GM19467 (cell line): ENCODE data around the gene DMTF1.
"Not testable (repeated sequence)": the region's sequence is repeated elsewhere in the genome, so short reads cannot be mapped to it uniquely, and the experiment has no call there.

ENCODE experiments used
- ATAC-seq: cut with Tn5 transposase; IDR thresholded peaks from one replicate; pipeline ENCODE4 v1.9.1; 2021; ENCODE audit warnings: mild to moderate bottlenecking, moderate library complexity; ENCODE audit not compliant: unreplicated experiment

DMTF1 gene

GRCh38 chr7:87193912-87194311 is 41.7 kb downstream of the DMTF1 start:
- ATAC-seq, result no peak

GRCh38 chr7:87199241-87199640 is 47.0 kb downstream of the DMTF1 start:
- ATAC-seq, result no peak

- no peak for ATAC-seq
These were observed 47.6 kb downstream of the DMTF1 start for GRCh38 chr7:87199700-87200450.

- ATAC-seq, result no peak
These were observed 50.0 kb downstream of the DMTF1 start for GRCh38 chr7:87202208-87202607.

DNA sequence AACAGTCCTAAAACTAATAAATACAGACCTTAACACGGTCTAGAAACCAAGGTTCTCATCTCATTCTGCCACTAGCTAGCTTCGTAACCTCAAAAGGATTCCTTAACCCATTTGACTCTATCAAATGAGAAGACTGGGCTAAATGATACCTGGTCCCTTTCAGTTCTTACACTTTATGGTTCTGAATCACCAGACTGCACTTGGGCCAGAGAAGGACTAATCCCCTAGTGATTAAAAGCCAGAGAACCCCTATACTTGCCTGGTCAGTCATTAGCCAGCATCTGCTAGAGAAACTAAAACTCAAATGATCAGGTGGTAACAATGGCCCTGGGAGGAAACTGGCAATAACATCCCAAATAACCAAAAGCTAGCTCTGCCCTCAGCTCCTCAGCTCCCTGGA is 50.5 kb downstream of the DMTF1 start:
- ATAC-seq, result no peak

DNA sequence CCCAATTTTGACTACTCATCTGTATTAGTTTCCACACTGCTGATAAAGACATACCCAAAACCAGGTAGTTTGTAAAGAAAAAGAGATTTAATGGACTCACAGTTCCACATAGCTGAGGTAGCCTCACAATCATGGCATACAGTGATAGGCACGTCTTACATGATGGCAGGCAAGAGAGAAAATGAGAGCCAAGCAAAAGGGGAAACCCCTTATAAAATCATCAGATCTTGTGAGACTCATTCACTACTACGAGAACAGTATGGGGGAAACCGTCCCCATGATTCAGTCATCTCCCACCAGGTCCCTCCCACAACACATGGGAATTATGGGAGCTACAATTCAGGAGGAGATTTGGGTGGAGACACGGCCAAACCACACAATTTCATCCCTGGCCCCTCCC is 51.7 kb downstream of the DMTF1 start:
- not testable (repeated sequence) for ATAC-seq

GRCh38 chr7:87204933-87205332 is 52.7 kb downstream of the DMTF1 start:
- no peak for ATAC-seq

- ATAC-seq, result not testable (repeated sequence)
These were observed 53.4 kb downstream of the DMTF1 start for GRCh38 chr7:87205701-87206100.

DNA sequence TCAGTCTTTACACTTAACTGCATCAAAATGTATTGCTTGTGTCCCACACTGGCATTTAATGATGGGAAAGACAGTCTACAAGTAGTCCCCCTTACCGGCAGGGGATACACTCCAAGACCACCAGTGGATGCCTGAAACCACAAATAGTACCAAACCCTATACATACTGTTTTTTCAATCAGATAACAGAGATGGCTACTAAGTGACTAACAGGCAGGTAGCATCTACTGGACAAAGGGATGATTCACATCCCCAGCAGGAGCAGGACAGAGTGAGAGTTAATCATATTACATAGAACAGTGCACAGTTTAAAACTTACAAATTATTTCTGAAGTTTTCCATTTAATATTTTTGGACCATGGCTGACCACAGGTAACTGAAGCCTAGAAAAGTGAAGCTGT is 54.1 kb downstream of the DMTF1 start:
- ATAC-seq, result no peak

DNA sequence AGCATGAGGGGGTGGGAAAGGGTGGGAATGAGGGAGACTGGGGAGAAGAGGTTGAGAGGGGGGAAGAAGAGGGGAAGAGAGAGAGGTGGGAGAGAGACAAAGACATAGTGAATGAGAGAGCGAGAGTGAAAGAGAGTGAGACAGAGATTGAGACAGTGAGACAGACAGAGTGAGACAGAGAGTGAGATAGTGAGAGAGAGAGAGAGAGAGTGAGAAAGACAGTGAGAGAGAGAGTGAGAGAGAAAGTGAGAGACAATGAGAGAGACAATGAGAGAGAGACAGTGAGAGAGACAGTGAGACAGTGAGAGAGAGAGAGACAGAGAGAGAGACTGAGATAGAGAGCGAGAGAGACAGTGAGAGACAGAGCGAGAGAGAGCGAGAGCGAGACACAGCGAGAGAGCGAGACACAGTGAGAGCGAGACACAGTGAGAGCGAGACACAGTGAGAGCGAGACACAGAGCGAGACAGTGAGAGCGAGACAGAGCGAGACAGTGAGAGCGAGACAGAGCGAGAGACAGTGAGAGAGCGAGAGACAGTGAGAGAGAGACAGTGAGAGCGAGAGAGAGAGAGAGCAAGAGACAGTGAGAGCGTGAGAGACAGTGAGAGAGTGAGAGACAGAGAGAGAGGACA is 57.2 kb downstream of the DMTF1 start:
- no peak for ATAC-seq

- ATAC-seq, result no peak
These were observed 58.3 kb downstream of the DMTF1 start for GRCh38 chr7:87210506-87210905.

DNA sequence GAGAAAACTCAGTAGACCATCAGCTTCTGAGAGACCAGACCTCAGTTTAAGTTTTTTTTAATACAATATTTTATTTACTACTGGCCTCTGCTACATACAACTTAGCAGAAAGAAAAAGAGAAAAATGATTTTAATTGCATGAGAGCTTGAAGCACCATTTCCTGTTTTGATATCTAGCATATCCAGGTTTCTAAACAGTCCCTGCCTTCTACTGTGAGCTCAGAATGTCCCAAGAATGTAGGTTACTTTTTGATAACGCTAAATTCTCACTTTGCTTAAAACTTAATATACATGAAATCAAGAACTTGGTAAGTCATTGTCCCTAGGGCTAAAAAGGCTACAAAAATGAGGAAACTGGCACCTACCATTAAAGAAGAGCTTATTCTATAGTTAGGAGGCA is 60.2 kb downstream of the DMTF1 start:
- no peak for ATAC-seq

GRCh38 chr7:87213252-87213651 is 61.0 kb downstream of the DMTF1 start:
- ATAC-seq, result no peak

DNA sequence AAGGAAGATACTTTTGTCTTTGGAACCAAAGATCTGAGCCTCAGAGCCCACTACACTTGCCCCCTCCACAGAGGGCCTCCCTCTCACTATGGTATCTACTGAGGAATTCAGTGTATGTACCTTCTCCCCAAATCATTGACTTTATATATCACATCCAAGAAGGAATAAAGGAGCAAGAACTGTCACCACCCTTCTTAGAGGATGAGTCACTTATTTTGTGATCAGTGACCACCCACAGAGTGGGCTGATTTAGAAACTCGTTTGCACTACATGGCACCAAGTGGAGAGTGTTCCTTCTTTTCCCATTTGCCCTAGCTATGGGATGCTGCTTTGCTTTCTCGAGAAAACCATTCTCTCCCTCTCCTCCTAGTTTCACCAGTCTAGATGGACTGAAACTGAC is 61.6 kb downstream of the DMTF1 start:
- no peak for ATAC-seq

GRCh38 chr7:87215046-87215445 is 62.8 kb downstream of the DMTF1 start:
- ATAC-seq, result no peak

- ATAC-seq, result peak; percentile 46
These were observed 64.7 kb downstream of the DMTF1 start for GRCh38 chr7:87216701-87217508.

DNA sequence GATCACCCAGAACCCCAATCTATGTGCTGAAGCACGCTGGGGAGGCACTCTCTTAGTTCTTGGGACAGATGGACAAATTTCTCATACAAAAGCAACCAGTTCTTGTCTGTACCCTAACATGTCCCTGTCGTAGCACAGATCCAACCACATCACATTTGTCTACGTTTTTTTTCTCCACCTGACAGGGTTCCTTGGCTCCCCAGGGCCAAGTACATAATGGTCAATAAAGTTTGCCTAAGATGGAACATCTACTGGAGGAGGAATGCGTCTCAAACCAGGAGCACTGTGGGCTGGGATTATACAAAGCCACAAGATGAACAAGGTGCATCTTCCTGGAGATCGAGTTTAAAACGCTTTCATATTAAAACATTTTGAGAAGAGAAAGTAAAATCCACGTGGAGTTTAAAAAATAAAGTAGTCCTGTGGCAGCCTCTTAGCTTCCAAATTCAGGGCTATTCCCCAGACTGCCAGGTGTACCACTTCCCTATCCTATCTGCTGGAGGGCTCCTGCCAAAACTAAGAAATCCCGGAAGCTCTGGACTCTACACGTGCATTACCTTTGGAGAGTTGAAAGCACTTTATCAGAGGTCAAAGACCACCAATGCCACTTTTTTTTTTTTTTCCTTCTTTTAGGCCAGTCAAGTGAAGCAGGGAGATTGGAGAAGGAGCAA is 65.9 kb downstream of the DMTF1 start:
- ATAC-seq, result no peak

- peak; percentile 15 for ATAC-seq
These were observed 66.7 kb downstream of the DMTF1 start for GRCh38 chr7:87218796-87219544.

GRCh38 chr7:87219545-87220025 is 67.3 kb downstream of the DMTF1 start, which contains the start of gene TMEM243:
TSS of gene TMEM243 (minus strand) at chr7:87219732. CDS start at chr7:87219503, 229 bp downstream.
- peak; percentile 47 for ATAC-seq

DNA sequence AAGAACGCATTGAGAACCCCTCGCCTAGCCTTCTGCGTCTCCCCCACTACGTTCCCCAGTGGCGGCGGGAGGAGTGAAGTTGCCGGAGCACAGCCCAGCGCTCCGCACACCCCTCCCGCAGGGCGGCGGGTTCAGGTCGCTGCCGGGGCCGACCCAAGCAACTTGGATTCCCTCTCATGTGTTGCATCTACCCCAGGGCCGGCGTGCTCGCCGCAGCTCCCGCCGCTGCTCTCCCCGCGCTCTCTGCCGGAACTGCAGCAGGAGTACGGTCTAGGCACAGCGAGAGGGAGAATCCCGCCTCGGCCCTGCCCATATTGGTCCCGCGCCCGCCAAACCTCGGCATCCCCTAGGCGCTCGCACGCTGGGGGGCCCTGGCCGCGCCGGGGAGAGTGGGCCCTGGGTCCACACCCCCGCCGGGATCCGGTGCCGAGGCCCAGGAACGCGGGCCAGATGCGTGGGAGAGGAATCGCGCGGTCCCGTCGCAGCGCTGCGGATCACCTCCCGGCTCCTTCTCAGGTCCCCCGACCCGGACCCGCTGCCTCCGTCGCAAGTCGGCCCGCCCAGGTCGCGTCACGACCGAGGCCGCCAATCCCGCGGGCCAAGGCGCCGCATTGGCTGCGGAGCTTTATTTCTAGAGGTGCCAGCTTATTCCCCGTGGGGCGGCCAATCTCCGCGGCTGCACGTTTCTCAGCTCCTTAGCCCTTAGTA is 67.9 kb downstream of the DMTF1 start:
- ATAC-seq, result peak; percentile 35
